GM10847 (cell line): ENCODE results near the gene DISP1.

Experiments used
- POLR2A ChIP-seq: IDR thresholded peaks from 2 replicates; pipeline ENCODE4 v1.6.1; 2011; ENCODE audit not compliant: insufficient read length; ENCODE audit errors: extremely low read depth

The DISP1 gene

DNA sequence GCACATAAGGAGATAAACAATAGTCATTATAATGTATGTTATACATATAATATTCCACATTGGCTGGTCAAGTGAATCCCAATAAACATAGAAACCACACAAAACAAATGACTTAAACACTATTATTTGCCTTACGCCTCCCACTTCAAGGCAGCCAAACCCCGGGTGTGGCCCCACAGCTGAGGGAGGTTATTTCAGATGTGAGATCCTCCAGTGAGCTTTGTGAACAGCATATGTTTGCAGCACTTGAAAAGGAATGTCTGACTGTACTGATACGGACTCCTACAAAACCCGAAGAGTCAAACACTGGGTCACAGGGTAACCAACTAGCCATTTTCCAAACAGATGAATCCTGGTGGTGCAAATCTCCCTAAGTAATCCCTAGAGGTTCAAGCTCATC, 27.1 kb upstream of the DISP1 start:
- TF ChIP-seq POLR2A = no peak

- TF ChIP-seq POLR2A = no peak
Observed at GRCh38 chr1:222788402-222789156, 26.3 kb upstream of the DISP1 start.

DNA sequence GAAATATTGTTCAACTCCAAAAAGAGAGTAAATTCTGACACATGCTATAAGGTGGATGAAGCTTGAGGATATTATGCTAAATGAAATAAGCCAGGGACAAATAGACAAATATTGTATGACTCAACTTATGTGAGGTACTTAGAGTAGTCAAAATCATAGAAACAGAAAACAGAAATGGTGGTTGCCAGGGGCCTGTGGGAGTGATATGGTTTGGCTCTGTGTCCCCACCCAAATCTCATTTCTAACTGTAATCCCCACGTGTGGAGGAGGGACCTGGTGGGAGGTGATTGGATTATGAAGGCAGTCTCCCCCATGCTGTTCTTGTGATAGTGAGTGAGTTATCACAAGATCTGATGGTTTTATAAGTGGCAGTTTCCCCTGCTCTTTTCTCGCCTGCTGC, 24.7 kb upstream of the DISP1 start:
- no peak for TF ChIP-seq POLR2A

DNA sequence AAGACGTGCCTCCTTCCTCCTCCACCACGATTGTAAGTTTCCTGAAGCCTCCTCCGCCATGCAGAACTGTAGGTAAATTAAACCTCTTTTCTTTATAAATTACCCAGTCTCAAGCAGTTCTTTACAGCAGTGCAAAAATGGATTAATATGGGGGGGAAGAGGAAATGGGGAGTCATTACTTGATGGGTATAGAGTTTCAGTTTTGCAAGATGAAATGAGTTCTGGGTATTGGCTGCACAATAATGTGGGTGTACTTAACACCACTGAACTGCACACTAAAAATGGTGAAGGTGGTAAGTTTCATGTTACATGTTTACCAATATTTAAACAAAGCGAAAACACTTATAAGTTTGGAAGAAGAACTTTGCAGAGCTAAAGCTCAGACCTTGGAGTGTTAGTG, 24.3 kb upstream of the DISP1 start:
- TF ChIP-seq POLR2A = no peak

- no peak for TF ChIP-seq POLR2A
Observed at GRCh38 chr1:222791006-222791710, 23.7 kb upstream of the DISP1 start.

GRCh38 chr1:222792744-222793143, 22.1 kb upstream of the DISP1 start:
- no peak for TF ChIP-seq POLR2A

DNA sequence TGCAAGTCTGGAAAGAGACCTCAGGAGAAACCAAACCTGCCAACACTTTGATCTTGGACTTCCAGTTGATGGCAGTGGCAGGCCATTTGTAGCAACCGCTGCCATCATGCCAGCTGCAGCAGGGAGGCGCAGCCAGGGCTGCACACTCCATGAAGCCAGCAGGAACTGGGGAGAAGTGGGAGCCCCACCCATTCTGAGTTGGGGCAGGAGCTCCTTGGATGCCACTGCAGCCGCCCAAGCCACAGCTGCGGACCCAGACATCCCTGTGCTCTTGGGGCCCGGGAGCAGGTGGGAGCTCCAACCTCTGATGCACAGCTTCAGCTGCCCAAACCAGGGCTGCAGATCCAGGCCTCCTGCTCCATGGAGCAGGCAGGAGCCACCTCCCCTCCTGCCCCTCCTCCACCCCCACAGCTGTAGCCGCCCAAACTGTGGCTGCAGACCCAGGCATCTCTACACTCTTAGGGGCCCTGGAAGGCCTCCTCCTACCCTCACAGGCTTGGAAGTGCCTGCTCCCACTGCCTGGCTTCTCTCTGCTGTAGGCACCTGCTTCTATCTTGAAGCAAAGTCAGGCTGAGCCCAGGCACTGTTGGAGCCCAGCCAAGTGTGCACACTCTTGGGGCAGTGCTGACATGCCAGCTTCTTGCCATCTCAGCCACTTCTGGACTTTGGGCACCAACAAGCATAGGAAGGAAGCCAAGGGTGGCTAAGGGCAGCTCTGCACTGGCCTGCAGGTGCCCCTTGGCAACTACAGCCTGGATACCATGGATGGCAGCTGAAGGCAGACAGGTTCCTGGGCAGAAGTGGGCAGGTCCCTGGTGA, 20.0 kb upstream of the DISP1 start:
- no peak for TF ChIP-seq POLR2A

DNA sequence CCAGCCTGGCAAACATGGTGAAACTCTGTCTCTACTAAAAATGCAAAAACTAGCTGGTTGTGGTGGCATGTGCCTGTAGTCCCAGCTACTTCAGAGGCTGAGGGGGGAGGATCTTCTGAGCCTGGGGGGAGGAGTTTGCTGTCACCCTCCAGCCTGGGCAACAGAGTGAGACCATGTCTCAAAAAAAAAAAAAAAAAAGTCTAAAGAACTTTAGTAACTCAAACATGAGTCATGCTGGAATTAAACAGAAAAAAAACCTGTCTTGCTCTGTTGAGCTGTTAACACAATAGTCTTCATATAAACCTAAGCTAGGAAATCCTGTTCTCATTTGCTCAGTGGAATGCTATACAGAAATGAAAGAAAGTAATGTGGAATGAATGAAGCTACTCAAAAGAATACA, 16.7 kb upstream of the DISP1 start:
- TF ChIP-seq POLR2A = no peak

- no peak for TF ChIP-seq POLR2A
Observed at GRCh38 chr1:222798975-222799374, 15.9 kb upstream of the DISP1 start.

GRCh38 chr1:222801067-222801466, 13.8 kb upstream of the DISP1 start:
- no peak for TF ChIP-seq POLR2A

GRCh38 chr1:222811671-222812070, 3.2 kb upstream of the DISP1 start:
- TF ChIP-seq POLR2A = no peak

- no peak for TF ChIP-seq POLR2A
Observed at GRCh38 chr1:222813866-222814535, 838 bp upstream of the DISP1 start.

DNA sequence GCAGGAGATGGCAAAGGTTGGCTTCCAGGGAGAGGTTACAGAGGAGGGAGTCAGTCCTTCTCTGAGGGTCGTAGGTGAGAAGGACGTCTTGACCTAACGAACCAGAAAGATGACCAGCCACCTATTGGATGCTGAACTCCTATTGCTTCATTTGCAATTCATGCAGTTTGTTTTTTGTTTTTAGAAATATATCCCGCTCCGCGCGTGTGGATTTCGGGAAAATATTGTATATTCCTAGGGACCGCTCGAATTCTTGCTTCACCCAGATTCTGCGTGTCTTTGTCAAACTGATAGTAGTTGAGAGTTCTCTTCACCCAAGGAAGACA, 564 bp downstream of the DISP1 start:
- no peak for TF ChIP-seq POLR2A

DNA sequence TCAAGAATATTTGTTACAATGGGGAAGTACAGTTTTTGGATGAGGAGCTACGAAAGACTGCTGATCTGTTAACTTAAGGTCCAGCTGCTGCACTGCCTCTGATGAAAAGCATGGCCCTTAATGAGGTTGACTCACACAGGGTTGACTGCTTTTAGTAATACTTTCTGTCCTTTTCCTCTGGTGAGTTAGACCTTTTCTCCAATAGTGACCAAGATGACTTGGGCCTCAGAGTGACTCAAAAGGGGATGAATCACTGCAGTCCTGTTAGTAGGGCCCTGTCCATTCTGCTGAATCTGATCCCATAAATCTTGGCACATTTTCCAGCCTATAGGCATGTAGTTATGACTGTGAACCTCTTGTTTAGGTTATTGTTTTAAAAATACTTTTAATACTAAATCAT, 2.7 kb downstream of the DISP1 start:
- TF ChIP-seq POLR2A = no peak

DNA sequence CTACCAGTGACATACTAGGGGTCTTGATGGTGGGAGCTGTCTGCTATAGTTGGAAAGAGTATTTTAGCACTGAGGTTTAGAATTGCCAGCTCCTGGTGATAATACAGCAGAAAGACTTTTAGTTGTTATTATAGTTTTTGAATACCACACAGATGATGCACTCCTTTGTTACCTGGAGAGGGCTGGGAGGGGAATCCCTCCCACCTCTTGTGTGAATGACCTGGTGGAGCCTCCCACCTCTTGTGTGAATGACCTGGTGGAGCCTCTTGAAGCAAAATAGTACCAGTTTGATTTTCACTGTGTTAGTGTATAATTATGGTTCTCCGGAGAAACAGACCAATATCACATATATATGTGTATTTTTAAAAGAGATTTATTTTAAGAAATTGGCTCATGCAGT, 3.3 kb downstream of the DISP1 start:
- TF ChIP-seq POLR2A = no peak
